ENCODE data around the gene DENND5B. TPM values are rescaled to one million over a fixed set of nuclear protein-coding genes. Genes with fewer than 3 reads are reported as not detected.

The DENND5B gene
- total and polyA plus RNA-seq, 11 donors = 8.2 to 58.9 (median 44.0) TPM

DNA sequence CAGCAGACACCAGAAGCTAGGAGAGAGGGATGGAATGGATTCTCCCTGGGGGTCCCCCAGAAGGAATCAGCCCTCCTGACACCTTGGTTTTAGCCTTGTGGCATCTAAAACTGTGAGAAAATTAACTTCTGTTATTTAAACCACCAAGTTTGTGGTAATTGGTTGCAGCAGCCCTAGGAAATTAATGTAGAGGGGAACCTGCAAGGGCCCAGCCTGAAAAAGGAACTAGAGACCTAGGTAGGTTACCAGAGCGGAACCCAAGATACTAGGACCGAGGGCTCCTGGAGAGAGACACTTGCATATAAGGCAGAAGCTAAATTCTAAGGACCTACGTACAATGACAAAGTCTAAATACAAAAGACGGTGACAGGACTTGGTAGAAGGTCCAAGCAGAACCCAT is 8.1 kb upstream of the DENND5B start:
- H3K4me1 ChIP-seq = peaks cover 0 to 5% (median 0%) of the 10 kb centered on the region in 12 donors
- no peaks in the 10 kb centered on the region for H3K9me3 ChIP-seq
- no peaks in the 10 kb centered on the region for H3K27me3 ChIP-seq
- no peak overlapping the region for H3K27ac ChIP-seq
- H3K36me3 ChIP-seq = no peaks in the 10 kb centered on the region
- ATAC-seq (no peak), DNase-seq (no peak)
- H3K4me3 ChIP-seq = no peak overlapping the region
- intact Hi-C loops (cut with DNase I) = no loop called here
- no peak for TF ChIP-seq POLR2A (IDR thresholded peaks at IDR 0.05)
- TF ChIP-seq, protein P1, sequence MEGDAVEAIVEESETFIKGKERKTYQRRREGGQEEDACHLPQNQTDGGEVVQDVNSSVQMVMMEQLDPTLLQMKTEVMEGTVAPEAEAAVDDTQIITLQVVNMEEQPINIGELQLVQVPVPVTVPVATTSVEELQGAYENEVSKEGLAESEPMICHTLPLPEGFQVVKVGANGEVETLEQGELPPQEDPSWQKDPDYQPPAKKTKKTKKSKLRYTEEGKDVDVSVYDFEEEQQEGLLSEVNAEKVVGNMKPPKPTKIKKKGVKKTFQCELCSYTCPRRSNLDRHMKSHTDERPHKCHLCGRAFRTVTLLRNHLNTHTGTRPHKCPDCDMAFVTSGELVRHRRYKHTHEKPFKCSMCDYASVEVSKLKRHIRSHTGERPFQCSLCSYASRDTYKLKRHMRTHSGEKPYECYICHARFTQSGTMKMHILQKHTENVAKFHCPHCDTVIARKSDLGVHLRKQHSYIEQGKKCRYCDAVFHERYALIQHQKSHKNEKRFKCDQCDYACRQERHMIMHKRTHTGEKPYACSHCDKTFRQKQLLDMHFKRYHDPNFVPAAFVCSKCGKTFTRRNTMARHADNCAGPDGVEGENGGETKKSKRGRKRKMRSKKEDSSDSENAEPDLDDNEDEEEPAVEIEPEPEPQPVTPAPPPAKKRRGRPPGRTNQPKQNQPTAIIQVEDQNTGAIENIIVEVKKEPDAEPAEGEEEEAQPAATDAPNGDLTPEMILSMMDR (IDR thresholded peaks at IDR 0.05) = no peak
- WGBS, 4 donors = 92 to 96% (median 94%) methylated on average over 4 of the region's 4 CpGs

GRCh38 chr12:31597066-31597465 is 6.1 kb upstream of the DENND5B start:
- H3K4me3 ChIP-seq = no peak overlapping the region
- peaks cover 0 to 5% (median 0%) of the 10 kb centered on the region in 12 donors for H3K4me1 ChIP-seq
- no peaks in the 10 kb centered on the region for H3K9me3 ChIP-seq
- intact Hi-C loops (cut with DNase I) = no loop called here
- DNase-seq (no peak), ATAC-seq (no peak)
- TF ChIP-seq, protein P1 (IDR thresholded peaks at IDR 0.05) = no peak
- no peak for TF ChIP-seq POLR2A (IDR thresholded peaks at IDR 0.05)
- WGBS, 4 donors = 80 to 89% (median 85%) methylated on average over 8 of the region's 8 CpGs
- no peaks in the 10 kb centered on the region for H3K36me3 ChIP-seq
- no peaks in the 10 kb centered on the region for H3K27me3 ChIP-seq
- no peak overlapping the region for H3K27ac ChIP-seq

DNA sequence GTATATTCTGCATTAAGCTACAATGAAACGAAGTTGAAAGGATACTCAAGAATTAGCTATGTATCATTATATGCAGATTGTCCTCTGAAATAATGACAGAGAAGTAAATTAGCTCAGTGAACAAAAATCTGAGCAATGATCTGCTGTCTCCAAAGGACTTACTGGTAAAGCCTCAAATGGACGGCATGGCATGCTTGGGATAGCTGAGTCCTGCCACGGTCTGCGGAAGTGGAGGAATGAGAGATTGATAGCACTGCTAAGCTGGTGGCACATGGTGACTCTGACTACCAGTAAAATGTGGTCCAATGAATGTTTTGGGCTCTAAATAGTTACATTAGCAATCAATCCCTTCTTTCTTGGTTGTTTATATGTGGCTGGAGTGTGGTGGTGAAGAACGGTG is 3.7 kb upstream of the DENND5B start:
- peaks cover 0 to 8% (median 0%) of the 10 kb centered on the region in 9 donors for H3K27me3 ChIP-seq
- H3K4me1 ChIP-seq = peaks cover 0 to 10% (median 2%) of the 10 kb centered on the region in 12 donors
- no peak for DNase-seq
- no peak for ATAC-seq
- 48 to 57% (median 51%) methylated on average over 5 of the region's 5 CpGs for WGBS, 4 donors
- H3K27ac ChIP-seq = no peak overlapping the region
- no peak overlapping the region for H3K4me3 ChIP-seq
- H3K9me3 ChIP-seq = no peaks in the 10 kb centered on the region
- TF ChIP-seq, protein P1 (IDR thresholded peaks at IDR 0.05) = no peak
- TF ChIP-seq POLR2A (IDR thresholded peaks at IDR 0.05) = no peak
- H3K36me3 ChIP-seq = no peaks in the 10 kb centered on the region
- intact Hi-C loops (cut with DNase I) = loop anchor here in 3 of 10 donors (5.0 kb wide), 4 partner anchors 33 to 267 kb away; partner anchors contain the start of gene SINHCAF (in 1 of the 3)

DNA sequence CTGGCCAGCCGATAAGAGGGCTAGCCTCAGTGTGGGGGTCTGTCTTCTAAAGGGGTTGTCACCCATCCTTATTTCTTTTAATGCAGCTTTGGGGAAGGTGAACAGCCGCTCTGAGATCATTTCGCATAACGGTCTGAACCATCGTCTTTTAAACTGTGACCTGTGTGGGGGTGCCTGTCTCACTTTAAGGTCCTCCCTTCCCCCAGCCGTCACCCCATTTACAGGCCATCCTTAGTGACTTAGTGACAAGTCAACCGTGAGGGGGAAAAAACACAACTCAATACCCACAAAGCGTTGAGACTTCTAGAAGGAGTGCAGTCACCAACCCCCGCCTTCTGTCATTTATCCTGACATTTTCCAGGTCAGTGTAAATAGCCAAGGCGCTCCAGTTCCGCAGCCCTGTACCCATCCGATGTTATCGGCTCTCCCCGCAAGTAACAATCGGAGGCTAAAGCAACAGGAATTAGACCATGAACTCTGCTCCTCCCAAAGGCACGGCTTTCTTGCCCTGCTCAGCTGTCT is 505 bp upstream of the DENND5B start:
- H3K36me3 ChIP-seq = no peaks in the 10 kb centered on the region
- peak overlapping the region; percentile 49 to 98 (median 87) for H3K4me3 ChIP-seq
- peaks cover 0 to 27% (median 14%) of the 10 kb centered on the region in 12 donors for H3K4me1 ChIP-seq
- H3K27me3 ChIP-seq = peaks cover 0 to 8% (median 0%) of the 10 kb centered on the region in 9 donors
- peak; percentile 13 to 45 (median 38) for ATAC-seq
- DNase-seq = peak in 4 of 5 donors; percentile 29 to 41 (median 34)
- WGBS, 4 donors = 2 to 4% (median 2%) methylated on average over 15 to 16 of the region's 16 CpGs
- H3K9me3 ChIP-seq = no peaks in the 10 kb centered on the region
- peak overlapping the region; percentile 88 to 98 (median 94) for H3K27ac ChIP-seq
- intact Hi-C loops (cut with DNase I) = loop anchor here in 4 of 10 donors (2.0 to 5.0 kb wide), 6 partner anchors 36 to 264 kb away; partner anchors contain the start of gene SINHCAF (in 1 of the 4)
- TF ChIP-seq POLR2A (IDR thresholded peaks at IDR 0.05) = no peak
- TF ChIP-seq, protein P1 (IDR thresholded peaks at IDR 0.05) = no peak

Measured in heart left ventricle (tissue), 16 donors.